NT2/D1 (cell line): Measurements from ENCODE around the gene ARMH2.

Experiments used
- YY1 ChIP-seq: IDR thresholded peaks from 2 replicates; pipeline ENCODE4 v1.6.1; 2011; ENCODE audit not compliant: insufficient read length, insufficient read depth
- ZNF274 ChIP-seq: IDR thresholded peaks from 2 replicates; pipeline ENCODE4 v1.6.1; 2011; ENCODE audit warnings: mild to moderate bottlenecking, low read depth, low read length

DNA sequence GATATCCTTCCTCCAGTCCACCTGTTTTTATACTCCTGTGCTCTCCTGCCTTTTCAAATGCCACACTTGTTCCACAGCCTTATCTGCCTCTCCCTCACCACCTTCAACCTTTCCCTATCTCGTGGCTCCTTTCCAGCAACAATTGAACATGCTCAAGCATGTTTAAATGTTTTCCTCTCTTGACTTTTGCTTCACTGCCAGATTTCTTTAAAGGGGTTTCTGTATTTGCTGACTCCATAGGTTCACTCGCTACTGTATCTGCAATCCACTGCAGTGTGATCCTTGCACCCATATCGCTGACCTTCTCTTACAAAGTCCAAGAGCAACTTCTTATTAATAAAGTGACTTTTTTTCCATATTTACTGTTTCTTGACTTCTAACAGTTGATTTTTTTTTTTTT lies 35.1 kb downstream of the ARMH2 start:
- TF ChIP-seq YY1 = no peak
- no peak for TF ChIP-seq ZNF274
